ENCODE data around the gene MCC.

DNA sequence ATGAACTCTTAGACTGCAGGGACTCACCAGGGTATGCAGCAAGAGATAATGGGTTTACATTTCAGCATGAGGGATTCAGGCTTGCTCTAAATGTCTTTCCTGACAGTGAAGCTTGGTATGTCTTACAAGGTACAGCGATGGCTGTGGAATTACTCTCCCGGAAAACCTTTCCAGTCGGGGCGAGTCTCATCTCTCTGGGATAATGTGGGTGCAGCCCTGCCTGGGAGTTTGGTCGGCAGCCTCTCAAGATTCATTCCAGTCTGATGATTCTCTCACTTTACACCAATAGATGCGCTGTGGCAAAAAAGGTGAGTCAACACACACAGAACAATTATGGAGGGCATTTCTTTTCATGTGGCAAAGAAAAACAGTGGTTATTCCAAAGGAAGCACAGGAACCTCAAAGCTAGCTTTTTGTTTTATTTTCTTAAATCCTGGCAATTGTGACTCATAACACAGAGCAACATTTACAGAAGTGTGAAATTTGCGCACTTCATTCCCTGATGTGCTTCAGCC is 321.3 kb downstream of the MCC start:
- TF ChIP-seq EZH2 (IDR thresholded peaks at IDR 0.05; ENCODE audit: insufficient read depth, poor library complexity, severe bottlenecking) (no peak), EZH2phosphoT487 (IDR thresholded peaks at IDR 0.05; ENCODE audit: insufficient read depth, low read depth) (no peak)
